ENCODE measurements around the gene TMPRSS5.

TMPRSS5 gene

GRCh38 chr11:113670149-113670830 lies 35.8 kb downstream of the TMPRSS5 start:
- no peak for DNase-seq (ENCODE audit: low read depth)

GRCh38 chr11:113668255-113668654 lies 37.9 kb downstream of the TMPRSS5 start:
- no peak for DNase-seq (ENCODE audit: low read depth)

GRCh38 chr11:113667801-113668200 lies 38.3 kb downstream of the TMPRSS5 start:
- DNase-seq (ENCODE audit: low read depth) = no peak

- DNase-seq (ENCODE audit: low read depth) = no peak
These were observed 39.5 kb downstream of the TMPRSS5 start for GRCh38 chr11:113666584-113666983.

- DNase-seq (ENCODE audit: low read depth) = no peak
These were observed 41.0 kb downstream of the TMPRSS5 start for GRCh38 chr11:113664981-113665710.

- no peak for DNase-seq (ENCODE audit: low read depth)
These were observed 41.8 kb downstream of the TMPRSS5 start for GRCh38 chr11:113664069-113664980.

- no peak for DNase-seq (ENCODE audit: low read depth)
These were observed 42.5 kb downstream of the TMPRSS5 start for GRCh38 chr11:113663567-113663966.

GRCh38 chr11:113655771-113656170 lies 50.3 kb downstream of the TMPRSS5 start:
- DNase-seq (ENCODE audit: low read depth) = no peak

GRCh38 chr11:113651023-113651422 lies 55.1 kb downstream of the TMPRSS5 start:
- DNase-seq (ENCODE audit: low read depth) = no peak

- DNase-seq (ENCODE audit: low read depth) = no peak
These were observed 56.8 kb downstream of the TMPRSS5 start for GRCh38 chr11:113649311-113649710.

- DNase-seq (ENCODE audit: low read depth) = no peak
These were observed 58.3 kb downstream of the TMPRSS5 start for GRCh38 chr11:113647856-113648255.

- no peak for DNase-seq (ENCODE audit: low read depth)
These were observed 59.0 kb downstream of the TMPRSS5 start for GRCh38 chr11:113647108-113647507.

GRCh38 chr11:113645593-113646349 lies 60.3 kb downstream of the TMPRSS5 start:
- no peak for DNase-seq (ENCODE audit: low read depth)

GRCh38 chr11:113644605-113645004 lies 61.5 kb downstream of the TMPRSS5 start:
- DNase-seq (ENCODE audit: low read depth) = no peak

GRCh38 chr11:113643701-113644100 lies 62.4 kb downstream of the TMPRSS5 start:
- no peak for DNase-seq (ENCODE audit: low read depth)

- no peak for DNase-seq (ENCODE audit: low read depth)
These were observed 63.0 kb downstream of the TMPRSS5 start for GRCh38 chr11:113643006-113643585.

- DNase-seq (ENCODE audit: low read depth) = no peak
These were observed 64.0 kb downstream of the TMPRSS5 start for GRCh38 chr11:113642090-113642489.

- DNase-seq (ENCODE audit: low read depth) = no peak
These were observed 67.7 kb downstream of the TMPRSS5 start for GRCh38 chr11:113638376-113638775.

GRCh38 chr11:113637636-113638035 lies 68.5 kb downstream of the TMPRSS5 start:
- DNase-seq (ENCODE audit: low read depth) = no peak
